HG03378 (cell line): ENCODE measurements around the gene PLPPR1.

Experiments used
- ATAC-seq: cut with Tn5 transposase; IDR thresholded peaks from one replicate; pipeline ENCODE4 v1.9.1; 2021; ENCODE audit warnings: mild to moderate bottlenecking, moderate library complexity; ENCODE audit not compliant: unreplicated experiment

PLPPR1 gene

GRCh38 chr9:101197026-101197425 is 168.5 kb downstream of the PLPPR1 start:
- ATAC-seq = no peak

GRCh38 chr9:101200852-101201251 is 172.3 kb downstream of the PLPPR1 start:
- no peak for ATAC-seq

- no peak for ATAC-seq
These were observed 173.1 kb downstream of the PLPPR1 start for GRCh38 chr9:101201630-101202029.

- no peak for ATAC-seq
These were observed 181.1 kb downstream of the PLPPR1 start for GRCh38 chr9:101209670-101210069.

- no peak for ATAC-seq
These were observed 184.1 kb downstream of the PLPPR1 start for GRCh38 chr9:101212661-101213060.

- ATAC-seq = no peak
These were observed 190.5 kb downstream of the PLPPR1 start for GRCh38 chr9:101219030-101219429.

GRCh38 chr9:101220341-101220740 is 191.8 kb downstream of the PLPPR1 start:
- no peak for ATAC-seq

- ATAC-seq = no peak
These were observed 196.7 kb downstream of the PLPPR1 start for GRCh38 chr9:101225271-101225670.

GRCh38 chr9:101226161-101226560 is 197.6 kb downstream of the PLPPR1 start:
- ATAC-seq = no peak

- no peak for ATAC-seq
These were observed 198.3 kb downstream of the PLPPR1 start for GRCh38 chr9:101226803-101227202.

GRCh38 chr9:101229606-101230005 is 201.1 kb downstream of the PLPPR1 start:
- no peak for ATAC-seq

GRCh38 chr9:101232405-101232977 is 204.0 kb downstream of the PLPPR1 start:
- ATAC-seq = no peak

- peak; percentile 59 for ATAC-seq
These were observed 206.8 kb downstream of the PLPPR1 start for GRCh38 chr9:101235105-101235866.

GRCh38 chr9:101242651-101243050 is 214.1 kb downstream of the PLPPR1 start:
- ATAC-seq = no peak

GRCh38 chr9:101246691-101247090 is 218.2 kb downstream of the PLPPR1 start:
- no peak for ATAC-seq

GRCh38 chr9:101247297-101247696 is 218.8 kb downstream of the PLPPR1 start:
- no peak for ATAC-seq

GRCh38 chr9:101254733-101255433 is 226.4 kb downstream of the PLPPR1 start:
- no peak for ATAC-seq

- no peak for ATAC-seq
These were observed 236.2 kb downstream of the PLPPR1 start for GRCh38 chr9:101264727-101265126.

GRCh38 chr9:101265261-101265660 is 236.7 kb downstream of the PLPPR1 start:
- ATAC-seq = no peak

GRCh38 chr9:101268426-101268825 is 239.9 kb downstream of the PLPPR1 start:
- no peak for ATAC-seq

GRCh38 chr9:101269591-101270283 is 241.2 kb downstream of the PLPPR1 start:
- no peak for ATAC-seq
